Sigmoid colon (tissue), 4 donors: ENCODE data around the gene NUFIP2.

Experiments
- EP300 ChIP-seq, 4 donors: sonication (generic); formaldehyde crosslinking; IDR thresholded peaks; one replicate each; pipeline ENCODE4 v1.6.1; 2017; ENCODE audit warnings: antibody characterized with exemption in 4 of 4
- POLR2A ChIP-seq, 2 donors: fragments of 450-650 bp; IDR thresholded peaks; one replicate each; pipeline ENCODE4 v1.6.1; 2016; ENCODE audit warnings: antibody characterized with exemption in 2 of 2, mild to moderate bottlenecking in 2 of 2, moderate library complexity in 2 of 2
- POLR2AphosphoS5 ChIP-seq, 4 donors: sonication (generic); formaldehyde crosslinking; IDR thresholded peaks; one replicate each; pipeline ENCODE4 v1.6.1; 2017; ENCODE audit warnings: antibody characterized with exemption in 4 of 4
- TF ChIP-seq, protein P1 (sequence below), 4 experiments: fragments of 450-650 bp in 3 of 4; fragments of 200-600 bp in 1 of 4; IDR thresholded peaks; one replicate each; pipeline ENCODE4 v1.5.1; 2016 to 2019; ENCODE audit warnings: antibody characterized with exemption in 4 of 4, mild to moderate bottlenecking in 3 of 4, moderate library complexity in 2 of 4

DNA sequence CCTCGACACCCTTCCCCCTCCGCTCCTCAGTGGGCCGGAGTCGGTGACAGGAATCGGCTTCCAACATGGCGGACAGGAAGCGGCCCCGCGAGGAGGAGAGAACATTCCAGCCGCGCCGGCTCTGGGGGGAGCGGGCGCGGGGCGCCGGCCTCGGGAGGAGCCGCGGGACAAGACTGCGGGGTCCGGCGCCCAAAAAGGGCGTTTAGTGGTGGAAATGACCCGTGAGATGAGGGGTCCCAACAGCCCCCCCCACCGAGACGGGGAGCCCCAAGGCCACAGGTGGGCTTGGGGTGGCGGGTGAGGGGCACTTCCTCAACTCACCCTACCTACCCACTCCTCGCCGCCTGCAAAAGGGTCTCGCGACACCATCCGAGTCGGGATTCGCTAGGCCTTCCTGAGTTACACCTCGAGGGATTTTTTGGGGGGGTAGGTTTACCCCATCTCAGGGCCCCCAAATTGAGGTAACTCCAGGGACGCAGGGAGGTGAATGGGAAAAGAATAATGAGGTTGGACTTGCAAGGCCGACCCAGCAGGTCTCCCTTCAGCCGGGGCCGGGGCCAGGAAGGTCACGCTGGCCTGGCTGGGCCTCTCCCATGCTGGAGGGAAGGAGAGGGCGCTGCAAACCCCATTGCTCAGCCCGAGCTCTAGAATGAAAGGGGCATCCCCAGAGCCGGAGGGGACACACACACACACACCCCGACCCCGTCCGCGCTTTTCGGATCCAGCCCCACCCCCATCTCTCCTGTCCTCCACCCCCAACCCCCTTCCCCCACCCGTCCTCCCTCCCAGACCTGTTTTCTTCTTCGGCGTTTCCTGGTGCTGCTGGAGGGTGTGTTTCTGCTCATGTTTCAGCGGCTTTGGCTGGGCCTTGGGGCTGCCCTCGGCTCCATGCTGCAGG is 707 bp downstream of the NUFIP2 start:
- TF ChIP-seq, protein P1, sequence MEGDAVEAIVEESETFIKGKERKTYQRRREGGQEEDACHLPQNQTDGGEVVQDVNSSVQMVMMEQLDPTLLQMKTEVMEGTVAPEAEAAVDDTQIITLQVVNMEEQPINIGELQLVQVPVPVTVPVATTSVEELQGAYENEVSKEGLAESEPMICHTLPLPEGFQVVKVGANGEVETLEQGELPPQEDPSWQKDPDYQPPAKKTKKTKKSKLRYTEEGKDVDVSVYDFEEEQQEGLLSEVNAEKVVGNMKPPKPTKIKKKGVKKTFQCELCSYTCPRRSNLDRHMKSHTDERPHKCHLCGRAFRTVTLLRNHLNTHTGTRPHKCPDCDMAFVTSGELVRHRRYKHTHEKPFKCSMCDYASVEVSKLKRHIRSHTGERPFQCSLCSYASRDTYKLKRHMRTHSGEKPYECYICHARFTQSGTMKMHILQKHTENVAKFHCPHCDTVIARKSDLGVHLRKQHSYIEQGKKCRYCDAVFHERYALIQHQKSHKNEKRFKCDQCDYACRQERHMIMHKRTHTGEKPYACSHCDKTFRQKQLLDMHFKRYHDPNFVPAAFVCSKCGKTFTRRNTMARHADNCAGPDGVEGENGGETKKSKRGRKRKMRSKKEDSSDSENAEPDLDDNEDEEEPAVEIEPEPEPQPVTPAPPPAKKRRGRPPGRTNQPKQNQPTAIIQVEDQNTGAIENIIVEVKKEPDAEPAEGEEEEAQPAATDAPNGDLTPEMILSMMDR (IDR thresholded peaks at IDR 0.05) = no peak
- TF ChIP-seq POLR2AphosphoS5 (IDR thresholded peaks at IDR 0.05) (peak in 2 of 4 donors; percentile 20 to 23), POLR2A (IDR thresholded peaks at IDR 0.05) (no peak), EP300 (IDR thresholded peaks at IDR 0.05) (no peak)
